Measurements from ENCODE around the gene WBP1L.
A peak's percentile ranks its signal among the peaks of the same experiment; 100 is the strongest.

WBP1L gene

DNA sequence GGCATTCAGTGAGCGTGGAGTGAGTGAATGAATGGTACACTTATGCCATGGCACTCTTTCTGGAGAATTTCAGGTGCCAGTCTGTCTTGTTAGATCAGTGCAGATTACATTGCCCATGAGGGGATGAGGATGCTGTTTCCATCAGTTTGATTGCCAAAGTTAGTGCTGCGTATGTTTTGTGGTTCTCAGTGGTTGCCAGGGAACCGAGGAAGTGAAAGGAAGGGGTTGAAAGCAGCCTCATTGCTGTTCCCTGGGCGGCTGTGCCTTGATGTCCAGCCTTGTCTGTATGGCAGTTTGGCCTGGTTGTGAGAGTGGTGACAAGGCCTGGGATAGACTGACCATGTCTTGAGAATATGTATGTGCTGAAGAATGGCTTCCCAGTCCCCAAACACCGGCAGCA is 30.2 kb downstream of the WBP1L start:
- peak in 6 of 42 donors; percentile 16 to 55 (median 26) for DNase-seq
- intact Hi-C loops (cut with DNase I) = no loop called here

DNA sequence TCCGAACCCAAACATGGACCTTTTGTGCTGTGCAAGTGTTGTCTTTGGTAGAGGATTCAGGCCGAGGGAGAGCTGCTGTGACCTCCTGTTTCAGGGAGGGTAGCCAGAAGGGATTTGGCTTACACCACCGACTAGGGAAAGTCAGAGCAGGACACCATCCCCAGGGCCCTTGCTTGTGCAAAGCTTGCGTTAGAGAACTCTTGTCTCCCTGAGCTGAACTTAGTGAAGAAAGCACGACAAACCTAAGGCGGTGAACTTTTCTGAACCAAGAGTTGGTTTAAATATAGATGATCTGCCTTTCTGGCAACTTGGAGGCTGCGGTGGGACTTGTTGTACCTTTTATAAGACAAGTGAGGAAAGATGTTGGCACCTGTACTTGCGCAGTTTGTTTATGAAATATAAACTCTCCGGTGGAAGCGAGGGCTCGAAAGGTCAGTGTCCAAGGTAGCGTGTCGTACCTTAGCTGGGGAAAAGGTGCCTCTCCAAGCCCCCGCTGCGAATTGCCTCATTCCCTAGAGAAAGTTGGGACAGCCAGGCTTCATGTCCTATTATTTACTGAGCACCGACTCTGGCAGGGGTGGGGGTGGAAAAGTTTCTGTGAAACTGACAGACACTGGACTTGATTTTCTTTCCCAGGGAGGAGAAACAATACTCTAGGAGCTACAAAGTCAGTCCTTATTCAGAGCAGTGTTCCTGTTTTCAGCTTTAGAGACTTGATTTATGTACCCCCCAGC is 31.6 kb downstream of the WBP1L start:
- peak in 3 of 42 donors; percentile 22 to 56 (median 27) for DNase-seq
- intact Hi-C loops (cut with DNase I) = no loop called here

DNA sequence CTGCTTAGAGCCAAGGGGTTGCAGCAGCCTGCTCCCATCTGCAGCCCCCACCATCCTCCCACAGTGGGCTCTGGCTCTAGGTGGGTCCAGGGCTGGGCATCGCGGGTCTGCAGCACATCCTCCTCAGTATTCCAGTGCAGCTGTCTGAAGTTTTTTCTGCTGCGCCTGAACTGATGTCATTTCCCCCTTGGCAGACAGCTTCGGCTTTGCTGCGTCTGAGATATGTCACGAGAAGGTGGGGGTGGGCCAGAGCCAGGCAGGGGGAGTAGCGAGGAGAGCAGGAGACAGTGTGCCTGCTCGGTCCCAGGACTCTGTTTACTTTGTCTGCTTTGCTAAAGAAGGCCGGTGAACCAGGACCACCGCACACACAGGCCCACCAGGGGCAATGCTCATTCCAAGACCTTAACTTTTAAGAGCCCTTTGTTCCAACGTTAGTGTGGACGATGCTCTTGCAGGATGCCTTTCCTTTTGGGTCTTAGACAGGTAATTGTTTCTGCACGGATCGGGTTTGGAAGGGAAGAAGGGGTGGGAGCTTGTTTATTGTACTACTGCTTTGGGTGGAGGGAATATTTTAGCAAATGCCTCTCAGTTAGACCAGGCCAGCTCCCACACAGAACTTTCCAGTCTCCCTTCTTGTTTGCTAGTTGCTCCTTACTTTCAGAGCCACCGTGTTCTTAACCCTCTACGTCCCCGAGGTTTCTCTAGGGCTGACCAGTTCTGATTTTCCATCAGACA is 32.4 kb downstream of the WBP1L start:
- intact Hi-C loops (cut with DNase I) = no loop called here
- DNase-seq = peak; percentile 25 to 82 (median 60)

DNA sequence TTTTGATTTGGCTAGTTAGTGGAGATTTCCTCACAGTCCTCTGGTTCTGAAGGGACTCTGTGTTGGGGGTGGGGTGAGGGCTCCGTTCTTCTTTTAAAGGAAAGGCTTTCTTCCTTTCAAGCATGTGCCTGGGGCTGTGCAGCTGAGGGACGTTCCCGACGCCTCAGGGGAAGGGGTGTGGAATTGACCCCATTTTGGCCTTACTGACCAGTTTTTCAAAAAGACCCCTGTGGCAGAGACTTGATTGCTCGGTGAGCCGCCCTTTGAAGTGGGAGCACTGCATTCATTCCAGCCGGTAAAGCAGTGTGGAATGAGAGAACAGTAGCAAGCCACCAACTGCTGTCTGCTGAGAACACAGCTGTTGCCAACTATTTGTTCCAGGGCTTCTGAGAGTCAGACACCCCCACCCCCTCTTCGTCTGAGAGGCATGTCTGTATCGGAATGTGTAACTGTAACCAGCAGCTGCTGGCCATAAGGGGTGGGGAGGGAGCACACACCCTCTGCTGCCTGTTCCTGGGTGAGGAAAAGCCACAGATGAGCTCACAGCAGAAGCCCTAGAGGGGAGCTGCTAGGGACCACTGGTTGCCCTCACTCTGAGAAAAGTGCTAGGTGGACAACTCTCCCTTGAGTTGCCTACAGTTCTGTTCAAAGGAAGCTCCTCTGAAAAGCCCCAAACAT is 33.2 kb downstream of the WBP1L start:
- intact Hi-C loops (cut with DNase I) = no loop called here
- DNase-seq = peak in 34 of 42 donors; percentile 14 to 75 (median 39)

DNA sequence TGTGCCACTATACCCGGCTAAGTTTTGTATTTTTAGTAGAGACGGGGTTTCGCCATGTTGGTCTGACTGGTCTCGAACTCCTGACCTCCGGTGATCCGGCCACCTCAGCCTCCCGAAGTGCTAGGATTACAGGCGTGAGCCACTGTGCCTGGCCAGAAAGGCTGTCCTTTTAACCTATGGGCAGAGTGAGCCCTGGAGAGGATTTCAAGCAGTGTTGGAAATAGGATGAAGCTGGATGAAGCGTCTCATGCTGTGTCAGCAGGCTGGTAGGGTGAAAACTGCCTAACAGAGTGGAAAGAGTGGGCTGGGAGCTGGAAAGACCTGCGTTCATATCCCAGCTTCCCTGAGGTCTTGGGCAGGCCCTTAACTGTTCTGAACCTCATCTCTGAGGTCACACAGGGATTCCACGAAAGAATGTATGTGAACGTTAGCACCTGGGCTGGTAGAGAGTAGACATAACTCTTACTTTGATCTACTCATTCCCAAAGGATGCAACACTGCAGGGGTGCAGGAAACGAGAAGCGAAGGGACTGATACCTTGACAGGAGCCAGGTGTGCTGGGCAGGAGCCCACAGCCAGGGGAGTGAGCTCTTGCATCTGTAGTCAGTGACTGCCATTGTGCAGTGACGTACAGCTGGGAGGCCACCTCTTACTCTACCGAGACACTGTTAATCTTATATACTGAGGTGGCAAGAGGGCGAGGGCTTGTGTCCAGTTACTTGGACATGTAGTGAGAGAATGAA is 34.1 kb downstream of the WBP1L start:
- intact Hi-C loops (cut with DNase I) = no loop called here

DNA sequence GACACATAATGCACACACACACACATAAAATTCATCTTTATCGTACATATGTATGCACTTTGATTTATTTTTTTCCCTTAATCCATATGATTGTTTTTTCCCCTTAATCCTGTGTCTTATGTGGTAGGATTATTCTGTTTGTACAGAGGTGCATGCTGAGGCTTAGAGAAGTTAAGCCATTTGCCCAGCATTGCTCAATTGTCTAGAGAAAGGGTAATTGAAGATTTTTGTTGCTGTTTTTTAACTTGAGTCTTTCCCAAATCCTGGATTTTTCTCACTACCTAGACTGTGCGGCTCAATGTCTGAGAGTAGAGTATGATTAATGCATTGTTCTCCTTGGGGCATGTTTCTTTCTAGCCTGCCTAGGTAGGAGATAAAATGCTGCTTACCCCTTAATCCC is 35.0 kb downstream of the WBP1L start:
- no peak for DNase-seq
- intact Hi-C loops (cut with DNase I) = no loop called here

More for the DNA sequence above, 34.1 kb downstream of the WBP1L start:
- DNase-seq = no peak

DNA sequence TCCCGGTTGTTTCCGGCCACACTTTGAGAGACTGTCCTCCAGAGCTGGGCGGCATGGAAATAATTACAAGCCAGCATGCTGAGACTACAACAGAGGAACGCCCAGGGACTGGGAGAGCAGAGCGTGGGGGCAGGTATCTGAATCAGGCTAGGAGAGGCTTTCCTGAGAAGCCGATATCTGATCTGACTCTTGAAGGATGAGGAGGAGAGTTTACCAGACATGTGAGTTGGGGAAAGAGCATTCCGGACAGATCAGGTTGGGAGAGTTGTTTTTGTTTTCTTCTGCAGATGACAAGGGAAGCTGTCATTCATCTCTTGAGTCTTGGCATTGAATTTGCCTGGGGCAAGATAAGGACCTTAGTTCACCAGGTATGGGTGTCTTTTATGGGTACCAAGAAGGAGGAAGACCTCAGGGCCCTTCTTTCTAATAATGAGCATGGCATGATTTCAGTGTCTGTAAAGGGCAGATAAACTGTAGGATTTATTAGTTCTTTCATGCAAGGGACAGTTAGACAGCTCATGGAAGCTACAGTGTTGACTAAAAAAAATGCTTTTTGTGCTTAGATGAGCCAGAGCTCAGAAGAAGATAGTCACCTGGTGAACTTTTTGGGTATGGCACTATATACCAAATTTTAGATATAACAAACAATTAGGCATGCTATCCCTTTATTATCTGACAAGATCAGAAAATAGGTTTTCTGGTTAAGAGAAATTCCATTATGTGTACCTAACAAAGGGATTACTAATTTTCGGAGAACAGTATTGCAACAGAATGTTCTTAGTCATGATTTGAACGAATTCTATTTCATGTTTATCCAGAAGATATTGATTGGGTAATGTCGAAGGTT is 36.2 kb downstream of the WBP1L start:
- no peak for DNase-seq
- intact Hi-C loops (cut with DNase I) = no loop called here

DNA sequence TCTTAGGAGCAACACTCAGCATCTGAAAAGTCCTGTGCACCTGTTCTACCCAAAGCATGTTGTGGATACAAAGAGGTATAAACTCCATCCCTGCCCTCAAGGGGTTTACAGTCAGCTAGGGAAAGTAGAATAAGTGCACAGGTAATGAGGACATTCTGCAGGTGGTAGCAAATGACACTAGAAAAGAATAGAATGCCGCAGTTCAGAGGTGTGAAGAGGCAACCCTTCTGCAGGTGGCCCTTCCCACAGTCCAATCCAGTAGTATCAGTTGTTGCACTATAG is 36.7 kb downstream of the WBP1L start:
- DNase-seq = no peak
- intact Hi-C loops (cut with DNase I) = no loop called here

DNA sequence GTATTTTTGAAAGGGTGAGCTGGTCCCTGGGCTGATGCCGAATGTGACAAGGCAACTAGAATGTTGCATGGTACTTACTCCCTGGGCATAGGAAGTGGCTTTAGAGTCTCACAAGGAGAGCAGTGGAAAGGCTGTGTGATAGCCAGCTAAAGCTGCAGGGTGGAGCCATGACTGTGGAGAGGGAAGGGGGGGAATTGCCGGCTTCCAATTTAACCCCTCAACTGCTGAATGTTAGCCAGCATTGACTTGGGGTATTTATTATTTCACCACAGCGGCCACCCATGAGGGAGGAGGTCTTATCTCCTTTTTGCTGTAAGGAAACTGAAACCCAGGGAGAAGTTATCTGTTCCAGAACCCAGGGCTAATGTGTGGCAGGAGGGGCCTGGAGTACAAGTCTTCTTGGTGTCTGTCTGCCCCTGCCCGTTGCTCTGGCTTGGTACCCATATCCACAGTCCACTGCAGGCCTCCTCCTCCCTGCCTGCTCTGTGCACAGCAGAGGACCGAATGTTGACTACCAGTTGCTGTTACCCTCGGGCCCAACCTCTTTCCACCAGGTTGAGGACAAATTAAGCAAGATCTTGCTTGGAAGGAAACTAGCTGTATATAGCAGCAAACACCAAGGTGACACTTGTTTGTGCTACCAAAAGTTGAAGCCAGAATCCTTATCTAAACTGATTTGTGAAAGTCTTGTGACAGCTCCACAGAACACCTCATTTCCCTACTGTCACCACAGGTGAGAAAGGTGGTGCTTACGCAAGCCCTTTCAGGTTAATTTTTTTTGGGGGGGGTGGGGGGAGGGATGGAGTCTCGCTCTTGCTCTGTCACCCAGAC is 37.6 kb downstream of the WBP1L start:
- DNase-seq = no peak
- intact Hi-C loops (cut with DNase I) = no loop called here

DNA sequence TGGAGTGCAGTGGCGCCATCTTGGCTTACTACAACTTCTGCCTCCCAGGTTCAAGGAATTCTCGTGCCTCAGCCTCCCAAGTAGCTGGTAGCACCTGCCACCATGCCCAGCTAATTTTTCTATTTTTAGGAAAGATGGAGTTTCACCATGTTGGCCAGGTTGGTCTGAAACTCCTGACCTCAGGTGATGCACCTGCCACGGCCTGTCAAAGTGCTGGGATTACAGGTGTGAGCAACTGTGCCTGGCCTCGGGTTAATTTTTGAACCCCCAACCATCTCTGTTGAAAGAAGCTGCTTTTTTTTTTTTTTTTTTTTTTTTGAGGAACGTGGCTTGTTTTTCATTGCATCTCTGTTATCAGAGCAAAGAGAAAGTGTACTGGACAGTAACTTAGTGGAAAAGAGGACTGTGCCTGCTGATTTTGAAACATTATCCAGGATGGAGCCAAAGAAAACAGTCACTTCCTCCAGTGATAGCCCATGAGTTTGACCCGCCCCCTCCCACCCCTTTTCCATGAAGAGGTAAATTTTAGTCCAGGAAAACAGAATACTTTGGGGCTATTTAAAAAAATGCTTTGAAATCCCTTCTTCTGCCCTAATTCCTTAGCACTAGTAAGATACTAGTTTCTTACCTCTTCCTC is 38.3 kb downstream of the WBP1L start:
- intact Hi-C loops (cut with DNase I) = no loop called here
- DNase-seq = no peak

DNA sequence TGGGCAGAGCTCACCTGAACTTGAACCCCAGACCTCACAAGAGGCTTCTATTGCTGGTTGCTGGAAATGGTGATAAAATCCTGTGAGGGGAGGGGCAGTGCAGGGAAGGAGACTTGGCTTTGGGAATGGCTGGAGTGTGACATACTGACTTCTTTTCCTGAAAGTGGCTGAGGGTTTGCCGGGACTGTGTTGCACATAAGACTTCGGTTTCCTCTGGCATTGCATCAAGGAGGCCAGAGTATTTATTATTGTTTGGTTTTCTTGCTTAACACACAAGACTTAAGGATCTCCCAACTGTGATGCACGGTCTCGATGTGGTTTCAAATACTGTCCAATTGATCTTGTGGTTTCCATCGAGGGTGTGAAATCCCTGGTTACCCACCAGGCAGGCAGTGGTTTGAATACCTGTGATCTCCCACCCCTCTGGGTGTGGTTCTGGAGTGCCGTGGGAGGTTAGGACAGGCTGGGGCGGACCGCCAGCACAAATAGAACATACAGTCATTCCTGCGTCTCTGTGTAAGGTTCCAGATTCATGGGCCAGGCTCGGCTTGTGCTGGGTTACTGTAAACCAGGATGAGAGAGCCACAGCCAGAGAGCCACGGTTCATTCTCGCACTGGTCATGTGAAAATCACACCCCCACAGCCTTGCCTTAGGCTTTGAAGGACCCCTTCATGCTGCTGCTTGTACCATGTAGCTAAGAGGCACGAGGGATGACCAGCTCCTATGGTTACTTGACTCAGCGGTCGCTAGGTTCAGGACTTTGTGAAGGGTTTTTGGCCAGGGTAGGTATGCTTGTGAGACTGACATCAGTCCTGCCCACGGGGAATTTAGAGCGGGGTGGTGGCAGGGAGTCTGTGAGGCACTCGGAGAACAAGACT is 39.2 kb downstream of the WBP1L start:
- peak in 1 of 42 donors; percentile 53 for DNase-seq
- intact Hi-C loops (cut with DNase I) = no loop called here

DNA sequence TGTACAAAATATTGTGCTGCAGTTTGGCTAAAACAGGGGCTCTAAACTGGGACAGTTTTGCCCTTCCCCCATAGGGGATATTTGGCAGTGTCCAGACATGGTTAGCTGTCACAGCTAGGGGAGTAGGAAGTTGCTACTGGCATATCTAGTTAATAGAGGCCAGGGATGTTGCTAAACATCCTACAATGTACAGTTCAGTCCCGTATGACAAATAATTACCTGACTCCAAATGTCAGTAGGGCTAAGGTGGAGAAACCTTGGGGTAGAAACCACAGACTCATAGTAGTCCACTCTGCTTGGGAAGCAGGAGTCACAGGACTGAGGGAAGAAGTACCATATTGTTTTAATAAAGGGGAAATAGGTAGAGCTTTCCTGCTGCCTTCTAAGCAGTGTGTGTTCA is 39.8 kb downstream of the WBP1L start:
- intact Hi-C loops (cut with DNase I) = no loop called here
- no peak for DNase-seq

DNA sequence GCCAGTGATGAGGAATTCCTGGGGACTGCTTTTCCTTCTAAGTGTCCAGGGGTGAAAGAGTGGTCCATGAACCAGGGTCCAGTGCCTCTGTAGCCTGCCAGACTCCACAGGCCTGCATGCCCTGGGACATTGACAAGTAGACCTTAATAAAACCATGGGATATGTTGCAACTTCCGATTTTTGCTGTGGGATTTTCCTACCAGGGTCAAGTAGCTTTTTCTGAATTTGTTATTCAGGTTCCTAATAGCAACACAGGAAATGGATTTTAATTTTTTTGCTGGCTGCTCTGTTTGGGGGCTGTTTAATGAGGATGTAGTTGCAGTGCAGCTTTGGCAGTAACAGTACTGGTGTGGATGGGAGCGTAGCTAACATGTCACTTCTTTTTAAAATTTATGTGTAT is 42.1 kb downstream of the WBP1L start:
- no peak for DNase-seq

DNA sequence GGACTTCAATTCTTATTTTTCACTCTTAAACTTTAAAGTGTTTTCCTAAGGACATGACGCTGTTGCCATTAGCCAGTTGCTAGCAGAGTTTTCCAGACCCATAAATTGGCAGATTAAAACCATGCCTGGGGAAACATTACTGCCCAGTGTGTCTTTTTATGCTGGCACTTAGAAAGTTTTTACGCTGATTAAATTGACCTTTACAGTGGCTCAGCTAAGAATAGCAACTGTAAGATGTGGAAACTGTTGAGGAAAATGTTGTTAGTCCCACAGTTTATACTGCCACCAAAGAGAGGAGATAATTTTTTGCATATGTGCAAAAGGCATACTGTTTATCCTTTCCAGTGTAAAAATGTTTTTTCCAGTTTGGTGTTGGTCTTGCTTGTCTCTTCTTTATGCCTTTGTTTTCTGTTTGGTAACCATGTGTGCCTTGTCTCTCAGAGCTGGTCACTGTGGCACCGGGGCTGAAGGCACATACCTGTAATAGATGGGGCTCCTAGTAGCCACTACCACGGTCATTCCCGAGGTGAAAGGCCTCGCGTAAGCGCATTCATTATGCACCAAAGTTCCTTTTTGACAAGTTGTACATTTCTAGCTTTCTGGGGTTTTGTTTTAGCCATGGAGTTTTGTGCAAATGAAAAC is 48.1 kb downstream of the WBP1L start:
- intact Hi-C loops (cut with DNase I) = no loop called here
- no peak for DNase-seq

More for the DNA sequence above, 42.1 kb downstream of the WBP1L start:
- intact Hi-C loops (cut with DNase I) = no loop called here

DNA sequence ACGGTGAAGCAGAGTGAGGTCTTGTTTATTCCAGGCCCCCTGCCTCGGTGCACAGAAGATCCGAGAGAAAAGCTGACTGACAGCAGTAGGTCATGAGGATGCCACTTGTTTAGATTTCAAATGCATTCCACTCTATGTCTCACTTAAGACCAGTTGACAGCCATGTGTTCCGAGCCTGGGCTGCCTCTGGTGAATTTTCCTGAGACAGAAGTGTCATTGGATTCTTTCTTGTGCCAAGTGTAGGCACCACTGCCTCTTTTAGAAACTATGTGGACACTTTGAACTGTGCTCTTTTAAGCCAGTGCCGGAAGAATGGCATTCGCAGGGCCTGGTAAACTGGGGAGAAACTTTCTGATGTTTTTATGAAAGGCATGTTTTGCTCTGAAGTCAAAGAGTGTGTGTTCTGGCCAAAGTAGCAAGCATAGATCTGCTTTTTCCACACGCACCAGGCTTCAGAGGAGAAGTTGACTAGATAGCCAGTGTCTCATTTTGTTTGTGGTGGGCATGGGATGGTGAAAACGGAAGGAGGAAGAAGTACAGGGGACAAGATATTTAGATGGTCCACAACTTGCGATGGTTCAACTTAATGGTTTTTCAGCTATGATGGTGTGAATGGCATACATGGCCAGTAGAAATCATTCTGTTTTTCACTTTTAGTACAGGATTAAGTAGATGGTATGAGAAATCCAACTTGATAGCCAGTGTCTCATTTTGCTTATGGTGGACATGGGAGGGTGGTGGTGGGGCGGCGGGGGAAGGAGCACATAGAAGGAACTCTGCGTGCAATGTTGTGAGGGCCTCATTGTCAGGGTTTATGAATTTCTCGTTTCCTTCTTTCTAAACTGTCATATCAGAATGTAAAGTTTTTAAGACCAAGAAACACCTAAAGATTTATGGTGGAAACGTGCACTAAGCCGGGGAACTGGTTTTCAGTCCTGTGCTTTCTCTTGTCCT is 52.0 kb downstream of the WBP1L start:
- intact Hi-C loops (cut with DNase I) = no loop called here
- DNase-seq = no peak

Measured in head of caudate nucleus (tissue), 42 donors.